PFSK-1 (cell line): ENCODE measurements around the gene FNDC5.
A peak's percentile ranks its signal among the peaks of the same experiment; 100 is the strongest.

Experiments used
- FOXP2 ChIP-seq: optimal IDR thresholded peaks from 2 replicates; pipeline ENCODE3; 2011; ENCODE audit warnings: borderline replicate concordance, control low read depth, inconsistent platforms; ENCODE audit not compliant: insufficient read depth; ENCODE audit errors: extremely low read length, extremely low read depth
- POLR2AphosphoS5 ChIP-seq: IDR thresholded peaks from 2 replicates; pipeline ENCODE4 v1.6.1; 2012; ENCODE audit warnings: low read depth, mild to moderate bottlenecking, control low read depth, low read length, moderate library complexity
- SIN3A ChIP-seq: IDR thresholded peaks from 2 replicates; pipeline ENCODE4 v1.6.1; 2012; ENCODE audit warnings: mild to moderate bottlenecking, low read length, moderate library complexity, borderline replicate concordance; ENCODE audit not compliant: insufficient read depth
- TAF1 ChIP-seq: IDR thresholded peaks from 2 replicates; pipeline ENCODE4 v1.6.1; 2012; ENCODE audit warnings: low read length, control low read depth, borderline replicate concordance; ENCODE audit not compliant: insufficient read depth
- TF ChIP-seq, protein P1 (sequence below), 2 experiments: IDR thresholded peaks; 2 replicates each; pipeline versions ENCODE4 v1.6.1 to v1.8.0; 2011 to 2012; ENCODE audit warnings: low read depth in 2 of 2, low read length in 2 of 2, control low read depth in 1 of 2, inconsistent platforms in 1 of 2, mild to moderate bottlenecking in 1 of 2, moderate library complexity in 1 of 2; ENCODE audit not compliant: insufficient read depth in 1 of 2

FNDC5 gene

DNA sequence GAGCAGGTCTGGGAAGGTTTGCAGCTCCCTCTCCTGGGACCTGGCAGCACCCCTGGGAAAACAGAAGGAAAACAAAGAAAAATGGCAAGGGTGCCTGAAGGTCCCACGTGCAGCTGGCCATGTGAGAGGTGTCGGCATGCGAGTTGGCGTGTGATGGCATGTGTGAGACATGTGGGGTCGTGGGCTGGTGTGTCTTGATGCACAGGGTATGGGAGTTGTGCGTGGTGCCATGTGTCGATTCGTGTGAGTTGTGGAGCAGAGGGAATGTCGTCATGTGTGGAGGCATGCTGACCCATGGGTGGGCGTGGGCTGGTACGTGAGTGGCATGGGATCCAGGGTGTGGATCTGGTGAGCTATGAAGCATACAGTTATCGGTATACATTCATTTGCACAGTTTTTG is 16.9 kb upstream of the FNDC5 start:
- TF ChIP-seq TAF1, result no peak
- no peak for TF ChIP-seq SIN3A
- no peak for TF ChIP-seq FOXP2
- no peak for TF ChIP-seq POLR2AphosphoS5
- TF ChIP-seq, protein P1, sequence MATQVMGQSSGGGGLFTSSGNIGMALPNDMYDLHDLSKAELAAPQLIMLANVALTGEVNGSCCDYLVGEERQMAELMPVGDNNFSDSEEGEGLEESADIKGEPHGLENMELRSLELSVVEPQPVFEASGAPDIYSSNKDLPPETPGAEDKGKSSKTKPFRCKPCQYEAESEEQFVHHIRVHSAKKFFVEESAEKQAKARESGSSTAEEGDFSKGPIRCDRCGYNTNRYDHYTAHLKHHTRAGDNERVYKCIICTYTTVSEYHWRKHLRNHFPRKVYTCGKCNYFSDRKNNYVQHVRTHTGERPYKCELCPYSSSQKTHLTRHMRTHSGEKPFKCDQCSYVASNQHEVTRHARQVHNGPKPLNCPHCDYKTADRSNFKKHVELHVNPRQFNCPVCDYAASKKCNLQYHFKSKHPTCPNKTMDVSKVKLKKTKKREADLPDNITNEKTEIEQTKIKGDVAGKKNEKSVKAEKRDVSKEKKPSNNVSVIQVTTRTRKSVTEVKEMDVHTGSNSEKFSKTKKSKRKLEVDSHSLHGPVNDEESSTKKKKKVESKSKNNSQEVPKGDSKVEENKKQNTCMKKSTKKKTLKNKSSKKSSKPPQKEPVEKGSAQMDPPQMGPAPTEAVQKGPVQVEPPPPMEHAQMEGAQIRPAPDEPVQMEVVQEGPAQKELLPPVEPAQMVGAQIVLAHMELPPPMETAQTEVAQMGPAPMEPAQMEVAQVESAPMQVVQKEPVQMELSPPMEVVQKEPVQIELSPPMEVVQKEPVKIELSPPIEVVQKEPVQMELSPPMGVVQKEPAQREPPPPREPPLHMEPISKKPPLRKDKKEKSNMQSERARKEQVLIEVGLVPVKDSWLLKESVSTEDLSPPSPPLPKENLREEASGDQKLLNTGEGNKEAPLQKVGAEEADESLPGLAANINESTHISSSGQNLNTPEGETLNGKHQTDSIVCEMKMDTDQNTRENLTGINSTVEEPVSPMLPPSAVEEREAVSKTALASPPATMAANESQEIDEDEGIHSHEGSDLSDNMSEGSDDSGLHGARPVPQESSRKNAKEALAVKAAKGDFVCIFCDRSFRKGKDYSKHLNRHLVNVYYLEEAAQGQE (IDR thresholded peaks at IDR 0.05; ENCODE audit: insufficient read depth in 1 of 2, low read depth in 2 of 2, low read length in 2 of 2), result no peak

DNA sequence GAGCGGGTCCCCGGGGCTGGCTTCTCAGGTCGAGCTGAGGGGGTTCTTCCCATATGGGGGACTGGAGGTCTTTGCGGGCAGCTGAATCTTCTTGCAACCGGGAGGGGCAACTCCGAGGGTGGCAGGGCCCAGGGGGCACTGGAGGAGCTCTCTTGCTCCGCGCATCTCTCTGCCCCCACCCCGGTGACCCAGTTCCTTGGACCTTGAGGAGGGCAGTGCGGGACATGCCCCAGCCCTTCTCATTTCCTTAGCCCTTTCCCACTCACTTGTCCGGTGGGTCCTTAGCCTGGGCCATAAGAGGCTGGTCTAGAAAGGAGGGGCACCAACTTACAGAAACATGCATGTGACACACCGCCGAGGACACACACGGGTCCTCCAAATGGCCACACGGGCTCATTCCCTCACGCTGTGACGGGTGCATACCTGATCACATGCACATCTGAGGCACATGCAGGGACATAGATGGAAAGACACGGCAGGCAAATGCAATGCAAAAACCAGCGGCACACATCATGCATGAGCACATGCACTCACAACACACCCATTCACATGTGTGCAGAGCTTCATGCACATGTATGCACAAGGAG is 16.2 kb upstream of the FNDC5 start:
- TF ChIP-seq SIN3A (no peak), TAF1 (no peak), POLR2AphosphoS5 (no peak), FOXP2 (no peak)
- TF ChIP-seq, protein P1 (IDR thresholded peaks at IDR 0.05; ENCODE audit: insufficient read depth in 1 of 2, low read depth in 2 of 2, low read length in 2 of 2), result no peak

DNA sequence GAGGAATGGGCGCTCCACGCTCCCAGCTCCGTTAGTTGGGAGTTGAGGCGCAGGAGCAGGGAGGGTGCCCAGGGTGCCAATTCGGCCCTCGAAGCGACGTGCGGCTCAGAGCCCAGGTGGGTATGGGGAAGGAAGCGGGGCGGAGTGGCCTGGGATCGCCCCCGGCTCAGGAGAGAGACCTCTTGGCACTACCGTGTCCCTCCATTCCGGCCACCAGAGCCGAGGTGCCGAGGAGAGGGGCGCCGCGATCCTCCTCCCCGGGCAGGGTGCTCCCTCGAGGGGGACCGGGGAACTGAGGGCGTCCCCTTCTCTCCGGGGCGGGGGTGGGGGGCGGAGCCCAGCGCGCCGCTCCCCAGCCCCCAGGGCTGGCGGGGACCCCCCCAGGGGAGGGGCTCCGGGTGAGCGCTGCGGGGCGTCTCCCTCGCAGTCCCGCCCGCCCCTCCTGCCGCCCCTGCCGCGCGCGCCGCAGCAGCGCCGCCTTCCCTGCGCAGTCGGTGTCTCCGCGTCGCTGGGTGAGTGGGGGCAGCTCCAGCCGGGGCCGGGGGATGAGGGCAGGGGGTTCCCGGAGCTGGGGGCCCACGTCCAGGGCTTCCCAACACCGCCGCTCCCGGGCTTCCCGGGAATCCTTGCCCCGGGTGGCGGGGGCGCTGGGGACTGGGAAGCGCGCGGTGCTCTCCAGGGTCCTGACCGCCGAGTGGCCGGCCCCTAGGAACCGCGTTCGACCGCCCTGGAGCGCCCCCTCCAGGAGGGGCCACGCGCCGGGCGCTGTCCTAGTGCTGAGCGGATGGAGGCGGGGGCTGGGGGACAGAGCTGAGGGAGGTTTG is 15.5 kb upstream of the FNDC5 start, which contains the start of gene HPCA:
HPCA (plus strand) TSS at position 488 of the 824 bp plus-strand sequence. CDS start 2,408 bp downstream, outside the sequence.
- no peak for TF ChIP-seq POLR2AphosphoS5
- TF ChIP-seq TAF1, result no peak
- TF ChIP-seq, protein P1 (IDR thresholded peaks at IDR 0.05; ENCODE audit: insufficient read depth in 1 of 2, low read depth in 2 of 2, low read length in 2 of 2), result peak; percentile 97 to 100
- TF ChIP-seq SIN3A, result peak; percentile 99
- TF ChIP-seq FOXP2, result peak; percentile 28

DNA sequence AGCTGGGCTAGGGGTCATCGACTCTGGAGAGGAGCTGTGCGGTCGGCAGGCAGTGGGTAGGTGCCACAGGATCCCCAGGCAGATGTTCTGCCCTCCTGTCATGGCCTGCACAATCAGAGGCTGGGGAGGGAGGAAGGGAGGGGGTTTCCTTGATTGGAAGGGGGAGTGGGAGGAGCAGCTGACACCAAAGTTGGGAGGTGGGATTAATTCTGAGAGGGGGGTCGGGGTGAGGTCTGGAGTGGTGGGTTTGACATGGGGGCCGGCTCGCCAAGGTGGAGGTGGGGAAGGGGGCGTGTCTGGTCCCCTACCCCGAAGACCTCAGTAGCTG is 14.9 kb upstream of the FNDC5 start:
- TF ChIP-seq, protein P1 (IDR thresholded peaks at IDR 0.05; ENCODE audit: insufficient read depth in 1 of 2, low read depth in 2 of 2, low read length in 2 of 2), result peak in 1 of 2 experiments; percentile 24; a peak in 1 of 4 replicates
- TF ChIP-seq TAF1, result no peak
